VCaP (cell line): ENCODE measurements around the gene NUDT14.

Experiments used
- H3K27ac ChIP-seq: fragments of 450-650 bp; 2 replicates; pipeline ENCODE4 v1.5.1; 2017
- TF ChIP-seq, protein P1 (sequence below): fragments of 450-650 bp; conservative IDR thresholded peaks from 2 replicates; pipeline ENCODE4 v1.5.1; 2017; ENCODE audit warnings: mild to moderate bottlenecking, moderate library complexity

Gene NUDT14

DNA sequence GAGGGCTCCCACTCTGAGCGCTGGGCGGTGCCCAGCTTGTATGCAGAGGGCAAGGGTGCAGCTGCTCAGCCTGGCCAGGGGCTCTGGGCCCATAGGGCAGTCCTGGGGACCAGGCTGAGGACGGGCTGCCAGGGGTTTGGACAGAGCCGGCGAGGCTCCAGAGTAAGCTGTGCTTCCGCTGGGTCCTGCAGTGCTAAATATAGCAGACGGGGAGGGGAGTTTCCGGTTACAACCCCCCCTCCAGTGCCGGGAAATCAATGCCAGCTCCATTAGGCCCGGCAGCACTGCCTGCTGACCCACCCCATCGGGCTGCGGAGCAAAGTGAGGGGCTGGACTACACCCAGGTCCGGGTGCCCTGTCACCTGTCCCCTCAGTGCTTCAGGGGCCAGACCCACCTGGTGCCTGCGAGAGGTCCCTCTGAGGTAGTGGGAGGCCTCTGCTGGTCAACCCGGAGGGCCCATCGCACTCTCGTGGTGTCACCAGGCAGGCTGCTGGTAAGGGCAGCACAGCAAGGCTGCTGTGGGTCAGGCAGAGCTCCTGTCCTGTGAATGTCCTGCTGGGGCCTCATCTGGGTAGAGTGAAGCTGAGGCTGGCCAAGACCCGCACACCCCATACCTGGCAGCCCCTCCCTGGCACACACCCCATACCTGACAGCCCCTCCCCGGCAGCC is 10.0 kb downstream of the NUDT14 start:
- no peak overlapping the region for H3K27ac ChIP-seq
- TF ChIP-seq, protein P1, sequence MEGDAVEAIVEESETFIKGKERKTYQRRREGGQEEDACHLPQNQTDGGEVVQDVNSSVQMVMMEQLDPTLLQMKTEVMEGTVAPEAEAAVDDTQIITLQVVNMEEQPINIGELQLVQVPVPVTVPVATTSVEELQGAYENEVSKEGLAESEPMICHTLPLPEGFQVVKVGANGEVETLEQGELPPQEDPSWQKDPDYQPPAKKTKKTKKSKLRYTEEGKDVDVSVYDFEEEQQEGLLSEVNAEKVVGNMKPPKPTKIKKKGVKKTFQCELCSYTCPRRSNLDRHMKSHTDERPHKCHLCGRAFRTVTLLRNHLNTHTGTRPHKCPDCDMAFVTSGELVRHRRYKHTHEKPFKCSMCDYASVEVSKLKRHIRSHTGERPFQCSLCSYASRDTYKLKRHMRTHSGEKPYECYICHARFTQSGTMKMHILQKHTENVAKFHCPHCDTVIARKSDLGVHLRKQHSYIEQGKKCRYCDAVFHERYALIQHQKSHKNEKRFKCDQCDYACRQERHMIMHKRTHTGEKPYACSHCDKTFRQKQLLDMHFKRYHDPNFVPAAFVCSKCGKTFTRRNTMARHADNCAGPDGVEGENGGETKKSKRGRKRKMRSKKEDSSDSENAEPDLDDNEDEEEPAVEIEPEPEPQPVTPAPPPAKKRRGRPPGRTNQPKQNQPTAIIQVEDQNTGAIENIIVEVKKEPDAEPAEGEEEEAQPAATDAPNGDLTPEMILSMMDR: no peak

DNA sequence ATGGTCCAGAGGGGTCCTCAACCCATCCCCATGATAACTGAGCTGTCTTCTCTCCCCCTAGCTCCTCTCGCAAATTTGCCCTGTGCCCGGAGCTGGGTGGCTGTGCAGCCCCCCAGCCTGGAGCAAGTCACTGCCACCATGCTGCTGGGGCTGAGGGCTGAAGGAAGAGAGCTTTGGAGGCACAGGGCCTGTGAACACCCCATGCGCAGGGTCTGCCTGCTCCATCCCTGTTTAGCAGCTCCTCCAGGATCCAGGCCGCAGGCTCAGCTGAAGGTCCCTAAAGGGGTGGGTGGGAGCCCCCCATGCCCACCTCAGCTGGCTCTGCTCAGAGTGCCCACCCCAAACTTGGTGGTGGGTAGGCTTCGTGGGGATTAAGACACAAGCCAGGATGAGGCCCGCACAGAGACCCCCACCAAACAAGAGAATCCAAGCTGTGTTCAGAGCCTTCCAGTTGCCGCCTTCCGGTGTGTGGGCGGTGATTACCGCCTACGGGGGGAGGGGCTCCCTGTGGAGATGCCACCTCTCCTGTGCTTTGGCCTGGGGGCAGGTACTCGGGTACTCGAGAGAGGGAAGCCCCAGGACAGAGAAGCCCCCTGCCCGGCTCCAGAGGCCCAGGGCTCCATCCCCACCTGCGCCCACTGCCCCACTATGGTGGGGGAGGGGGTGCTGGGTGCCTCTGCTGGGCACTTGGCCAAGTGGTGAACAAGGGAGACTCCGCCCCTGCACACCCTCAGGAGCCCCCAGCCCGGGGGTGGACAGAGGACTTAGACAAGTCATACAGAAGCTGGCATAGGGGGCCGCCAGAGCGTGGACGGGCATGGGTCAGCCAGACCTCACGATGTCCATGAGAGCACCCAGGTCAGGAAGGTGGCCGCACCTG is 11.1 kb downstream of the NUDT14 start:
- no peak overlapping the region for H3K27ac ChIP-seq
- TF ChIP-seq, protein P1: no peak

DNA sequence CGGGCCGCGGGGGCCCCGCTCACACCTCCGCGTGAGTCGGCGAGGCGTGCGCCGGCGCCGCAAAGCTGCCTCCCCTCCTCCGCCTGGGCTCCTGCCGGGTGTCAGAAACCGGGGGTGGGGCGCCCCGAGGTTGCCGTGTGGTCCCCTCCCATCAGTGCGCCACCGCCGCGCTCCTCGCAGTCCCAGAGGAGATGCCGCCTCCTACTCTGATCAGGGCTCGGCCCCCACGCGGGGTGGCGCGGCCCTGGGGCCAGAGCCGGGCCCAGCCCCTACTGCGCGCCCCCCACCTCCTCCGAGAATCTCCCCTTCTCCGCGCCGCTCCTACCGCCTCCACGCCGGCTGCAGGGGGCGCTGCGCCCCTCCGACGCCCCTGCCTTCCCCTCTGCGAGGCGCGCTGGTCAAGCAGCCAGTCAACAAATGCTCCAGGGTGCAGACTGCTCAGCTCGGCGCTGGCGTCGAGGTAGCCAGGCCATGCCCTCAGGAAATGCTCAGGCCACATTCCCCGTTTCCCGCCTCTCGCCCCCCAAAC is 12.1 kb downstream of the NUDT14 start:
- TF ChIP-seq, protein P1: peak; percentile 37; the same call in 1 of the 2 replicates
- H3K27ac ChIP-seq: peak overlapping the region; percentile 76

DNA sequence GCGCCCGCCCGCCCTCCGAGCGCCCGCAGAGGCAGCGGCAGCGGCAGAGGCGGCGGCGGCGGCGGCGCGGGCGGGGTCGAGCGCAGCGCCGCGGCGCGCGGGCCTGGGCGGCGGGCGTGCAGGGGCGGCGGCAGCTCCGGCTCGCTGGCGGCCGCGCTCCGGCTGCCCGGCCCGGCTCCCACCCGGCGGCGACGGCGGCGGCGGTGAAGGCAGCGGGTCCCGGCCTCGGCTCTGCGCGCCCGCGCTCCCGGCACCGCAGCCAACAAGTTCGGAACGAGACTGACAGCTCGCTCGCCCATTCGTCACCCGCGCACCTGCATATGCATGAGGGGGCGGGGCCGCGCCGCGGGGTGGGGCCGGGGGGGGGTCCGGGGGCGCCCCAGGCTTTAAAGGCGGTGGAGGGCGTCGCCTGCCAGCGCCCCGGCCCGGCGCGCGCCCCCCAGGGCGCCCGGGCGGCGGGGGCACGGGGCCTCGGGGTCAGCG is 12.6 kb downstream of the NUDT14 start, which contains the start of gene JAG2:
Gene JAG2 (minus strand): TSS at position 281 of the 483 bp plus-strand sequence. CDS start 356 bp downstream, outside the sequence.
- TF ChIP-seq, protein P1: no peak
- peak within 1 kb of the TSS; percentile 76 for H3K27ac ChIP-seq

DNA sequence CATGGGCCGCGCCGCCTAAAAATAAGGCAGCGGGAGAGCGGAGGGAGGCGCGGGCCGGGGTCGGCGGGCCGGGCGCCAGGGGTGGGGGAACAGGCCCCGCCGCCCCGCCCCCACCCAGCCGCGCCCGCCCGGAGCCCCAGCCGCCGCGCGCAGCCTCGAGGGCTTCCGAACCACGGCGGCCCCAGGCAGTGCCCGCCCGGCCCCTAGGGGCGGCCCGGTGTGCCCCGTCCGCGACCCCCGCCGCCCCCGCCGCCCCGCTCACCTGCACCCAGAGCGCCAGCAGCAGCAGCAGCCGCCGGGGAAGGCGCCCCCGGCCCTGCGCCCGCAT is 13.1 kb downstream of the NUDT14 start:
- H3K27ac ChIP-seq: peak overlapping the region; percentile 76
- TF ChIP-seq, protein P1: no peak

DNA sequence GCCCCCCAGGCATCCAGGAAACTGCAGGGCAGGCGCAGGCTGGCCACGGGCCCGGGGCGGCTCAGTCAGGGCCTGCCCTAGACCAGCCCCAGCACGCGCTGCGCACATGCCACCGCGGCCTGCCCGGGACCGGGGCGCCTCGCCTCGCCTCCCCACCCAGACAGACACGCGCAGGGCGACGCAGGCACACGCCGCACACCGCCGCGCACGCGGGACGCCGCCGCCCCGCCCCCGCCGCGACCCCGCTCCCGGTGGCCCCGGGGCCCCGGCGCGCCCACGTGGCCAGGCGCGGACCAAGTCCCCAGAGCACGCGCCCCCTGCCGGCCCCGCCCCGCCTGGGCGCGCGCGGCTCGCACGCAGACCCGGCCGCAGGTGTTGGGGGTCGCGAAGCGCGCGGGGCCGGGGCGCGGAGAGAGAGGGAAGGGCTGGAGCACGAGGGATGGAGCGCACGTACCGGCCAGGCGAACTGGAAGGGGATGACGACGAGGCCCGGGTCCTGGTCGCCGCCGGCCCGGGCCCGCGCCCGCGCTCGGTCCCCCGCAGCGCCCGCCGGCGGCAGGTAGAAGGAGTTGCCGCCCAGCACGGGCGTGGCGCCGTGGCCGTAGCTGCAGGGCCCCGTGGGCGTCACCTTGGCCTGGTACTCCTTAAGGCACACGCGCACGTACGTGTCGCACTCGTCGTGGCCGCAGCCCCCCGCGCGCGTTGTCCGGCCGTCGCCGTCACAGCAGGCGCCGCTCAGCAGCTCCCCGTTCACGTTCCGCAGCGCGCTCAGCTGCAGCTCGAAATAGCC is 13.6 kb downstream of the NUDT14 start:
- peak overlapping the region; percentile 76 for H3K27ac ChIP-seq

More for the DNA sequence above, 13.6 kb downstream of the NUDT14 start:
- TF ChIP-seq, protein P1: peak; percentile 72
